ENCODE data around the gene MYB. TPM values are rescaled to one million over a fixed set of nuclear protein-coding genes. Genes with fewer than 3 reads are reported as not detected.

The MYB gene
- total RNA-seq, 1 donor from 2014 or later = 4.7 TPM

DNA sequence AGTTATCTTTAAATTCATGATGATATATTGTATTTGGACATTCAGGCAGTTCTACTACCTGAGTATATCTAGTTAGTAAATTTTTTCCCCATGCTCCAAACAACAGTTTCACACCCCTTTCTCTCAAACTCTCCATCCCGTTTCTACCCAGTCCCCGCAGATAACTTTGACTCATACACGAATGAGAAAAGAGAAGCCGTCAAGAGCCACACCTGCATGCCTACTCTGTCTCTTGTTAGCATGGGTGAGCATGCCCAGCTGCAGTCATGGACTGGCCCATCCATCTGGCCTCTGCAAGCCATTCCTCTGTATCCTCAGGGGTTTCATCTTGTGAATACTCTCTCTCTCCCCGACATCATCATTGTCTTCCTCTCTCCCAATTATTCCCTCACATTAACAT lies 41.5 kb downstream of the MYB start:
- H3K4me1 Mint-ChIP-seq (ENCODE audit: unreplicated experiment) = no peaks in the 10 kb centered on the region
- no peaks in the 10 kb centered on the region for H3K9me3 Mint-ChIP-seq
- no peak overlapping the region for H3K4me3 Mint-ChIP-seq
- TF ChIP-seq, protein P1, sequence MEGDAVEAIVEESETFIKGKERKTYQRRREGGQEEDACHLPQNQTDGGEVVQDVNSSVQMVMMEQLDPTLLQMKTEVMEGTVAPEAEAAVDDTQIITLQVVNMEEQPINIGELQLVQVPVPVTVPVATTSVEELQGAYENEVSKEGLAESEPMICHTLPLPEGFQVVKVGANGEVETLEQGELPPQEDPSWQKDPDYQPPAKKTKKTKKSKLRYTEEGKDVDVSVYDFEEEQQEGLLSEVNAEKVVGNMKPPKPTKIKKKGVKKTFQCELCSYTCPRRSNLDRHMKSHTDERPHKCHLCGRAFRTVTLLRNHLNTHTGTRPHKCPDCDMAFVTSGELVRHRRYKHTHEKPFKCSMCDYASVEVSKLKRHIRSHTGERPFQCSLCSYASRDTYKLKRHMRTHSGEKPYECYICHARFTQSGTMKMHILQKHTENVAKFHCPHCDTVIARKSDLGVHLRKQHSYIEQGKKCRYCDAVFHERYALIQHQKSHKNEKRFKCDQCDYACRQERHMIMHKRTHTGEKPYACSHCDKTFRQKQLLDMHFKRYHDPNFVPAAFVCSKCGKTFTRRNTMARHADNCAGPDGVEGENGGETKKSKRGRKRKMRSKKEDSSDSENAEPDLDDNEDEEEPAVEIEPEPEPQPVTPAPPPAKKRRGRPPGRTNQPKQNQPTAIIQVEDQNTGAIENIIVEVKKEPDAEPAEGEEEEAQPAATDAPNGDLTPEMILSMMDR (conservative IDR thresholded peaks at IDR 0.05) = no peak
- H3K27ac Mint-ChIP-seq = no peak overlapping the region
- H3K27me3 Mint-ChIP-seq = peaks cover 4% of the 10 kb centered on the region
- DNase-seq (ENCODE audit: extremely low spot score, unreplicated experiment) = no peak
- peaks cover 4% of the 10 kb centered on the region for H3K36me3 Mint-ChIP-seq

DNA sequence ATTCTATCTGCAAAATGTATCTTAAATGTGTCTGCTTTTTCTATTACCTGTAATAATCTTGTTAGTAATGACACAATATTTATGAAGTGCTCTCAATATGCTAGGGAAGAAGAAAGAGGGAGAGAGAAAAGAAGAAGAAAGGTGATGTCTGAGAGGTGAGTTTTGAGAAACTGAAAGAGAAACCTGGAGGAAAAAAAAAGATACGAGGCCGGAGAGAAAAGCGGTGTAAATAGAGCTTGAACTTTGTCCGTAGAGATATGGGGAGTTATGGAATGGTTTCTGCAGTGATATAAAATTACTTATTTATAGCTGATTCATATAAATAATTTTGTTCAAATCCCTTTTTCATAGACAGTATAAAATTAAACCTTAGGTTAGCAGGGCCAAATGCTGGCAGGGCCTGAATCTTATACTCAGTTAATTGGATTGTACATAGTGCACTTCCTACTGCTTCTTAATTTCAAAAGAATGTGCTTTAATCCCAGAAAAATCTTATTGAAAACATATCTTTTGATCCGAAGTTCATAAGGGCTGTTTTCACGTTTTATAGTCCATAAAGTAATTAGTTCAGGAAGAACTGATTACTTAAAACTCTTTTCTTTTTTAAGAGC lies 43.0 kb downstream of the MYB start:
- no peaks in the 10 kb centered on the region for H3K4me1 Mint-ChIP-seq (ENCODE audit: unreplicated experiment)
- no peak overlapping the region for H3K4me3 Mint-ChIP-seq
- peaks cover 4% of the 10 kb centered on the region for H3K27me3 Mint-ChIP-seq
- DNase-seq (ENCODE audit: extremely low spot score, unreplicated experiment) = no peak
- TF ChIP-seq, protein P1 (conservative IDR thresholded peaks at IDR 0.05) = no peak
- peaks cover 4% of the 10 kb centered on the region for H3K36me3 Mint-ChIP-seq
- no peaks in the 10 kb centered on the region for H3K9me3 Mint-ChIP-seq
- no peak overlapping the region for H3K27ac Mint-ChIP-seq

DNA sequence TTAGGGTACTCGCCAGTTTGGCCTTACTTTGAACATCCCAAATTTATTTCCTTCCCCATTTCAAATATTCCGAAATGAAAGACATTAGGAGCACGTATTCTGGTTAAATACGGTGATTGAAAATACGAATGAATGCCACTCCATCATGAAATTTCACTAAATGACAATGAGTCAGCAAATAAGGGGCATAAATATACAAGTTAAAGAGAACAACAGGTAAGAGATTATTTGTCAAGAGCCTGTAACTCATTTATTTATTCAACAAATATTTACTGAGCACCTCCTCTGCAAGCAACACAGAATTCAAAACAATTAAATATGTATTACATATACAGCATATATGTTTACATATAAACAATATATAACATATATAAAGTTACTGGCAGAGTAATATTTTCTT lies 44.8 kb downstream of the MYB start:
- H3K4me1 Mint-ChIP-seq (ENCODE audit: unreplicated experiment) = no peaks in the 10 kb centered on the region
- H3K27ac Mint-ChIP-seq = no peak overlapping the region
- no peak overlapping the region for H3K4me3 Mint-ChIP-seq
- H3K27me3 Mint-ChIP-seq = peaks cover 4% of the 10 kb centered on the region
- TF ChIP-seq, protein P1 (conservative IDR thresholded peaks at IDR 0.05) = no peak
- H3K36me3 Mint-ChIP-seq = no peaks in the 10 kb centered on the region
- no peak for DNase-seq (ENCODE audit: extremely low spot score, unreplicated experiment)
- H3K9me3 Mint-ChIP-seq = no peaks in the 10 kb centered on the region

DNA sequence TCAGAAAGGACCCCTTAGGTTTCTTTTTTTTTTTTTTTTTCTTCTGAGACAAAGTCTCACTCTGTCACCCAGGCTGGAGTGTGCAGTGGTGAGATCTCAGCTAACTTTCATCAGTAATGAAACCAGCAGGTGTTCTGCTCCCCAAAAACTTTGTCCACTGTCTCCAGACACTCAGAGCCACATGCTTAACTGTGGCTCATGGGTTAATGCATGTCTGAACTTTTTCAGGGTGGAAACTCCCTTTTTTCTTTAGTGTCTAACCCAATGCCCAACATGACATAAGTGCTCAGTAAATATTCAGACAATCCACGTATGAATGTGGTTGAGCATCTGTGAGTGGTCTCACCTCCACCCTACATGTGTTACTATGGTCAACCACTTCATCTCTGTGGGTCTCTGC lies 45.4 kb downstream of the MYB start:
- Mint-ChIP-seq H3K4me1 (ENCODE audit: unreplicated experiment) (no peaks in the 10 kb centered on the region), H3K9me3 (no peaks in the 10 kb centered on the region), H3K4me3 (no peak overlapping the region), H3K27me3 (peaks cover 4% of the 10 kb centered on the region), H3K36me3 (no peaks in the 10 kb centered on the region), H3K27ac (no peak overlapping the region)
- TF ChIP-seq, protein P1 (conservative IDR thresholded peaks at IDR 0.05) = no peak
- no peak for DNase-seq (ENCODE audit: extremely low spot score, unreplicated experiment)

DNA sequence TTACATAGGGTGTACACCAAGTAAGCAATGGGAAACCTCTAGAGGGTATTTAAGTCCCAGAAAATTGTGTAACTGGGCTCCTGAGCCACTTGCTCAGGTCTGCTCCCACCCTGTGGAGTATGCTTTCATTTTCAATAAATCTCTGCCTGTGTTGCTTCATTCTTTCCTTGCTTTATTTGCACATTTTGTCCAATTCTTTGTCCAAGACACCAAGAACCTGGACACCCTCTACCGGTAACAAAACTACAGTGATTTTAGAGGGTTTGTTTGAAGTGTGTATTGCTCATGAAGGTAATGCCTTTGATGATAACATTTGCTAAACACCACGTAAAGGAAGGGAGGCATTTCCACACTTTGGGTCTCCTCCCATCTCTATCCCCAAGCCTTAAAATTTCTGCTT lies 46.2 kb downstream of the MYB start:
- Mint-ChIP-seq H3K27ac (no peak overlapping the region), H3K4me3 (no peak overlapping the region), H3K27me3 (peaks cover 4% of the 10 kb centered on the region), H3K4me1 (ENCODE audit: unreplicated experiment) (no peaks in the 10 kb centered on the region), H3K9me3 (no peaks in the 10 kb centered on the region), H3K36me3 (no peaks in the 10 kb centered on the region)
- TF ChIP-seq, protein P1 (conservative IDR thresholded peaks at IDR 0.05) = no peak
- DNase-seq (ENCODE audit: extremely low spot score, unreplicated experiment) = no peak

DNA sequence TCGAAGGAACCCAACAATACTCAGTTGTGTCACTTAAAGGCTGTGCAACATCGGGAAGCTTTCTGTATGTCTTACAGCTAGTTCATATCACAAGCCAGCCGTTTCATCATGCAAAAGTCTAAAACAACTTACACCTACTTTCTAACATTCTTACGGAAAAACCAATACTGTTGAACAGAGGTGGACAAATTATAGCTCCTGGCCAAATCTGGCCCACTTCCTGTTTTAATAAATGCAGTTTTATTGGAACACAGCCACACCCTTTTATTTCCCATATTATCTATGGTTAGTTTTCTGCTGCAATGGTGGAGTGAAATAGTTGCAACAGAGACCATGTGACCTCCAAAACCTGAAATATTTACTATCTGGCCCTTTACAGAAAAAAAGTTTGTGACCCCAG lies 46.6 kb downstream of the MYB start:
- no peak overlapping the region for H3K4me3 Mint-ChIP-seq
- DNase-seq (ENCODE audit: extremely low spot score, unreplicated experiment) = no peak
- H3K4me1 Mint-ChIP-seq (ENCODE audit: unreplicated experiment) = no peaks in the 10 kb centered on the region
- TF ChIP-seq, protein P1 (conservative IDR thresholded peaks at IDR 0.05) = no peak
- H3K27me3 Mint-ChIP-seq = peaks cover 4% of the 10 kb centered on the region
- no peaks in the 10 kb centered on the region for H3K36me3 Mint-ChIP-seq
- no peak overlapping the region for H3K27ac Mint-ChIP-seq
- no peaks in the 10 kb centered on the region for H3K9me3 Mint-ChIP-seq

Measured in type B pancreatic cell (in vitro differentiated cells).